Aorta (tissue), 5 donors: ENCODE measurements around the gene USP17L15. TPM values are rescaled to one million over a fixed set of nuclear protein-coding genes. Genes with fewer than 3 reads are reported as not detected.
A peak's percentile ranks its signal among the peaks of the same experiment; 100 is the strongest.
"Not testable (repeated sequence)": the region's sequence is repeated elsewhere in the genome, so short reads cannot be mapped to it uniquely, and the experiment has no call there.

Source experiments
- ATAC-seq: fragments of 200-7000 bp; cut with Tn5 transposase; one replicate; pipeline ENCODE4 v1.9.1; 2022; ENCODE audit warnings: moderate library complexity; ENCODE audit not compliant: low FRiP score
- DNase-seq, 2 donors: peaks; one replicate each; pipeline ENCODE4 v3.0.0-alpha.2; 2020
- H3K27ac ChIP-seq, 2 donors: one replicate each; pipeline ENCODE4 v1.5.1; 2013; ENCODE audit warnings: low read length in 2 of 2, mild to moderate bottlenecking in 2 of 2, moderate library complexity in 2 of 2, control low read depth in 1 of 2, inconsistent platforms in 1 of 2, low read depth in 1 of 2
- H3K27me3 ChIP-seq, 2 donors: one replicate each; pipeline ENCODE4 v1.6.1; 2013; ENCODE audit warnings: control low read depth in 1 of 2, low read length in 1 of 2, mild to moderate bottlenecking in 1 of 2, moderate library complexity in 1 of 2; ENCODE audit not compliant: insufficient read depth in 2 of 2, control insufficient read depth in 1 of 2
- H3K36me3 ChIP-seq, 2 donors: one replicate each; pipeline ENCODE4 v1.6.1; 2013; ENCODE audit warnings: control low read depth in 1 of 2, low read length in 1 of 2, mild to moderate bottlenecking in 1 of 2; ENCODE audit not compliant: insufficient read depth in 2 of 2, control insufficient read depth in 1 of 2
- H3K4me1 ChIP-seq, 2 donors: one replicate each; pipeline ENCODE4 v1.6.1; 2013; ENCODE audit warnings: low read length in 2 of 2, control low read depth in 1 of 2, mild to moderate bottlenecking in 1 of 2, moderate library complexity in 1 of 2; ENCODE audit not compliant: insufficient read depth in 2 of 2, control insufficient read depth in 1 of 2
- H3K4me3 ChIP-seq, 2 donors: one replicate each; pipeline ENCODE4 v1.5.1; 2013; ENCODE audit warnings: low read length in 2 of 2, control low read depth in 1 of 2, mild to moderate bottlenecking in 1 of 2
- H3K9me3 ChIP-seq: one replicate; pipeline ENCODE4 v1.6.1; 2013; ENCODE audit warnings: mild to moderate bottlenecking, low read length; ENCODE audit not compliant: control insufficient read depth
- WGBS, 2 donors: extraction: QIAGEN DNeasy Blood & Tissue Kit; methylation state at CpG; one replicate each; pipeline ENCODE4 v1.1.7; 2013; 5-methylcytosine and 5-hydroxymethylcytosine counted together
- intact Hi-C, 2 donors: fragments of 100-400 bp; cut with DNase I; formaldehyde crosslinking; loops; one replicate each; pipeline versions ENCODE4 v1.14.2 to v1.15.0; 2022
- polyA plus RNA-seq, 2 donors: library from polyadenylated mRNA; stranded (reverse); fragments of 200-250 nt; gene quantifications; one replicate each; pipeline ENCODE4 v1.2.3, GENCODE V29; 2013
- total RNA-seq, 2 donors: library from RNA; stranded (reverse); fragmentation: NEBNext Ultra II Directional; extraction: Animal tissue kit (Norgen Biotek cat#: 25700); gene quantifications; one replicate each; pipeline ENCODE4 v1.2.1, GENCODE V29; 2021
- donor health status: healthy with polysubstance abuse.
- donor health status: Bipolar disorder and iron deficiency.
- donor health status: DM: no; HTN: no; CAD: no.
- donor health status: DM: no; HTN: no; CAD: no.
- donor health status: DM: yes; HTN: yes; CAD: no.

Gene USP17L15
- total and polyA plus RNA-seq, 4 donors, result not detected

DNA sequence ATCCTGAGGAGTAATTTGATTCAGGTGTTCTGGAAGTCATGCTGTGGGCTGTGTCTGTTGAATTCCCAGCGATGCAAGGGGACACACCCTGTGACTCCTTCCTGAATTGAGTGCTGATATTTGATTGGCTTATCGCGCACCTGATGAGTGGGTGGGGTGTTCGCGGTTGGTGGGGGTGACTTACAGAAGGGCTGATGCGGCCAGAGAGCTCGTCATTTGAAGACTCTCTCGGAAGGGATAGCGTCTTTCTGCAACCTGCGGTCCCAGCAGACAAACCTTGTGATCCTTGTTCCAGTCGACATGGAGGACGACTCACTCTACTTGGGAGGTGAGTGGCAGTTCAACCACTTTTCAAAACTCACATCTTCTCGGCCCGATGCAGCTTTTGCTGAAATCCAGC, 9.4 kb downstream of the USP17L15 start, which contains the start of gene USP17L17:
USP17L17 (plus strand) TSS at position 301 of the 400 bp plus-strand sequence; CDS start at position 301, 0 bp downstream.
- ATAC-seq, H3K4me1 ChIP-seq, intact Hi-C loops, H3K36me3 ChIP-seq, H3K9me3 ChIP-seq, DNase-seq, H3K27me3 ChIP-seq, H3K4me3 ChIP-seq, H3K27ac ChIP-seq: not testable (repeated sequence)
- WGBS, 2 donors, result 86 to 89% methylated on average over 5 of the region's 14 CpGs

DNA sequence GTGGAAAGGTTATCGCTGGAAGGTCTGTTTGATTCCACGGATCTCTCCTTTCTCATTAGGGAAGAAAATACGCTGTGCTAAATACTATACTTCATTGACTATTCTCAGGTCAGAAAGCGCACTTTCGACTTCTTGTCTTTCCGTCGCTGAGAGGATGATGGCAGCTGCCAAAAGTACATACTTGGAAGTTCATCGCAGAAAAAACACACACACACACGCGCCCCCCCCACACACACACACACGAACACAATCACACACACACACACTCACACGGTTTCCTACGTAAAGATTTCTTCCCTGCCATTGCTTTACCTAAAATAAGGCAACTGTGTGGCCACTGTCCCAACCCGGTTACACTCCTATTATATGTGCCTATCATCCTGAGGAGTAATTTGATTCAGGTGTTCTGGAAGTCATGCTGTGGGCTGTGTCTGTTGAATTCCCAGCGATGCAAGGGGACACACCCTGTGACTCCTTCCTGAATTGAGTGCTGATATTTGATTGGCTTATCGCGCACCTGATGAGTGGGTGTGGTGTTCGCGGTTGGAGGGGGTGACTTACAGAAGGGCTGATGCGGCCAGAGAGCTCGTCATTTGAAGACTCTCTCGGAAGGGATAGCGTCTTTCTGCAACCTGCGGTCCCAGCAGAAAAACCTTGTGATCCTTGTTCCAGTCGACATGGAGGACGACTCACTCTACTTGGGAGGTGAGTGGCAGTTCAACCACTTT, 13.9 kb downstream of the USP17L15 start, which contains the start of gene USP17L18:
USP17L18 (plus strand) TSS at position 678 of the 728 bp plus-strand sequence; CDS start at position 678, 0 bp downstream.
- intact Hi-C loops, ATAC-seq, H3K4me3 ChIP-seq, H3K4me1 ChIP-seq, H3K36me3 ChIP-seq, H3K27me3 ChIP-seq, H3K9me3 ChIP-seq, H3K27ac ChIP-seq: not testable (repeated sequence)
- peak; percentile 33 to 34 for DNase-seq
- 89 to 92% methylated on average over 14 to 21 of the region's 26 CpGs for WGBS, 2 donors

DNA sequence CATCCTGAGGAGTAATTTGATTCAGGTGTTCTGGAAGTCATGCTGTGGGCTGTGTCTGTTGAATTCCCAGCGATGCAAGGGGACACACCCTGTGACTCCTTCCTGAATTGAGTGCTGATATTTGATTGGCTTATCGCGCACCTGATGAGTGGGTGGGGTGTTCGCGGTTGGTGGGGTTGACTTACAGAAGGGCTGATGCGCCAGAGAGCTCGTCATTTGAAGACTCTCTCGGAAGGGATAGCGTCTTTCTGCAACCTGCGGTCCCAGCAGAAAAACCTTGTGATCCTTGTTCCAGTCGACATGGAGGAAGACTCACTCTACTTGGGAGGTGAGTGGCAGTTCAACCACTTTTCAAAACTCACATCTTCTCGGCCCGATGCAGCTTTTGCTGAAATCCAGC, 18.9 kb downstream of the USP17L15 start, which contains the start of gene USP17L19:
USP17L19 (plus strand) TSS at position 301 of the 400 bp plus-strand sequence; CDS start at position 301, 0 bp downstream.
- ATAC-seq, H3K4me1 ChIP-seq: not testable (repeated sequence)

DNA sequence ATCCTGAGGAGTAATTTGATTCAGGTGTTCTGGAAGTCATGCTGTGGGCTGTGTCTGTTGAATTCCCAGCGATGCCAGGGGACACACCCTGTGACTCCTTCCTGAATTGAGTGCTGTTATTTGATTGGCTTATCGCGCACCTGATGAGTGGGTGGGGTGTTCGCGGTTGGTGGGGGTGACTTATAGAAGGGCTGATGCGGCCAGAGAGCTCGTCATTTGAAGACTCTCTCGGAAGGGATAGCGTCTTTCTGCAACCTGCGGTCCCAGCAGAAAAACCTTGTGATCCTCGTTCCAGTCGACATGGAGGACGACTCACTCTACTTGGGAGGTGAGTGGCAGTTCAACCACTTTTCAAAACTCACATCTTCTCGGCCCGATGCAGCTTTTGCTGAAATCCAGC, 23.6 kb downstream of the USP17L15 start, which contains the start of gene USP17L20:
USP17L20 (plus strand) TSS at position 301 of the 400 bp plus-strand sequence; CDS start at position 301, 0 bp downstream.
- H3K9me3 ChIP-seq, ATAC-seq, H3K4me1 ChIP-seq, DNase-seq, H3K4me3 ChIP-seq, H3K27me3 ChIP-seq, H3K27ac ChIP-seq, intact Hi-C loops, H3K36me3 ChIP-seq: not testable (repeated sequence)
- no CpG with 5 or more reads among the region's 15 CpGs for WGBS, 2 donors

More for the DNA sequence above, 18.9 kb downstream of the USP17L15 start, which contains the start of gene USP17L19:
- DNase-seq, H3K4me3 ChIP-seq, H3K27ac ChIP-seq, H3K36me3 ChIP-seq, H3K27me3 ChIP-seq, intact Hi-C loops, H3K9me3 ChIP-seq: not testable (repeated sequence)
- no CpG with 5 or more reads among the region's 13 CpGs for WGBS, 2 donors

DNA sequence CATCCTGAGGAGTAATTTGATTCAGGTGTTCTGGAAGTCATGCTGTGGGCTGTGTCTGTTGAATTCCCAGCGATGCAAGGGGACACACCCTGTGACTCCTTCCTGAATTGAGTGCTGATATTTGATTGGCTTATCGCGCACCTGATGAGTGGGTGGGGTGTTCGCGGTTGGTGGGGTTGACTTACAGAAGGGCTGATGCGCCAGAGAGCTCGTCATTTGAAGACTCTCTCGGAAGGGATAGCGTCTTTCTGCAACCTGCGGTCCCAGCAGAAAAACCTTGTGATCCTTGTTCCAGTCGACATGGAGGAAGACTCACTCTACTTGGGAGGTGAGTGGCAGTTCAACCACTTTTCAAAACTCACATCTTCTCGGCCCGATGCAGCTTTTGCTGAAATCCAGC, 28.4 kb downstream of the USP17L15 start, which contains the start of gene USP17L21:
USP17L21 (plus strand) TSS at position 301 of the 400 bp plus-strand sequence; CDS start at position 301, 0 bp downstream.
- WGBS, 2 donors, result no CpG with 5 or more reads among the region's 13 CpGs
- ATAC-seq, result not testable (repeated sequence)

DNA sequence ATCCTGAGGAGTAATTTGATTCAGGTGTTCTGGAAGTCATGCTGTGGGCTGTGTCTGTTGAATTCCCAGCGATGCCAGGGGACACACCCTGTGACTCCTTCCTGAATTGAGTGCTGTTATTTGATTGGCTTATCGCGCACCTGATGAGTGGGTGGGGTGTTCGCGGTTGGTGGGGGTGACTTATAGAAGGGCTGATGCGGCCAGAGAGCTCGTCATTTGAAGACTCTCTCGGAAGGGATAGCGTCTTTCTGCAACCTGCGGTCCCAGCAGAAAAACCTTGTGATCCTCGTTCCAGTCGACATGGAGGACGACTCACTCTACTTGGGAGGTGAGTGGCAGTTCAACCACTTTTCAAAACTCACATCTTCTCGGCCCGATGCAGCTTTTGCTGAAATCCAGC, 33.1 kb downstream of the USP17L15 start, which contains the start of gene USP17L22:
USP17L22 (plus strand) TSS at position 301 of the 400 bp plus-strand sequence; CDS start at position 301, 0 bp downstream.
- H3K36me3 ChIP-seq, H3K4me3 ChIP-seq, H3K9me3 ChIP-seq, H3K27me3 ChIP-seq, intact Hi-C loops, H3K27ac ChIP-seq, ATAC-seq, H3K4me1 ChIP-seq, DNase-seq: not testable (repeated sequence)
- WGBS, 2 donors, result no CpG with 5 or more reads among the region's 15 CpGs

More for the DNA sequence above, 28.4 kb downstream of the USP17L15 start, which contains the start of gene USP17L21:
- H3K27me3 ChIP-seq, H3K36me3 ChIP-seq, H3K9me3 ChIP-seq, DNase-seq, H3K27ac ChIP-seq, intact Hi-C loops, H3K4me3 ChIP-seq, H3K4me1 ChIP-seq: not testable (repeated sequence)

DNA sequence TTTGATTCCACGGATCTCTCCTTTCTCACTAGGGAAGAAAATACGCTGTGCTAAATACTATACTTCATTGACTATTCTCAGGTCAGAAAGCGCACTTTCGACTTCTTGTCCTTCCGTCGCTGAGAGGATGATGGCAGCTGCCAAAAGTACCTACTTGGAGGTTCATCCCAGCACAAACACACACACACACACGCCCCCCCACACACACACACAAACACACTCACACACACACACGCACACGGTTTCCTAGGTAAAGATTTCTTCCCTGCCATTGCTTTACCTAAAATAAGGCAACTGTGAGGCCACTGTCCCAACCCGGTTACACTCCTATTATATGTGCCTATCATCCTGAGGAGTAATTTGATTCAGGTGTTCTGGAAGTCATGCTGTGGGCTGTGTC, 37.5 kb downstream of the USP17L15 start:
- DNase-seq, result peak; percentile 73 to 88
- H3K27ac ChIP-seq, H3K27me3 ChIP-seq, ATAC-seq, H3K36me3 ChIP-seq, intact Hi-C loops, H3K4me1 ChIP-seq, H3K4me3 ChIP-seq, H3K9me3 ChIP-seq: not testable (repeated sequence)
- WGBS, 2 donors, result 83 to 85% methylated on average over 5 of the region's 10 CpGs
